Activated T-helper 1 cell treated with anti-CD3 and anti-CD28 coated beads, Interleukin-12 subunit alpha, Interleukin-12 subunit beta, Interleukin-2, Interleukin-4 antibody, amounts not matched to agents 30 ng/mL and 10 ng/mL and 1 ng/mL, durations not matched to agents 14 hours and 24 hours and 36 hours (primary cell): Measurements from ENCODE around the gene CCDC17. TPM values are rescaled to one million over a fixed set of nuclear protein-coding genes. Genes with fewer than 3 reads are reported as not detected.

Source experiments
- DNase-seq: peaks from one replicate; pipeline ENCODE4 v3.0.0; 2021; ENCODE audit warnings: low spot score
- H3K27ac Mint-ChIP-seq: one replicate; pipeline ENCODE4 v1.8.0; 2021; ENCODE audit warnings: mild to moderate bottlenecking, mixed read lengths
- H3K27me3 Mint-ChIP-seq: one replicate; pipeline ENCODE4 v1.8.0; 2022; ENCODE audit warnings: mild to moderate bottlenecking, moderate library complexity, mixed read lengths; ENCODE audit not compliant: insufficient read depth
- H3K36me3 Mint-ChIP-seq: one replicate; pipeline ENCODE4 v1.8.0; 2021; ENCODE audit warnings: low read depth, mixed read lengths
- H3K4me1 Mint-ChIP-seq: one replicate; pipeline ENCODE4 v1.8.0; 2021; ENCODE audit warnings: low read depth, mixed read lengths
- H3K4me3 Mint-ChIP-seq: one replicate; pipeline ENCODE4 v1.8.0; 2021; ENCODE audit warnings: mild to moderate bottlenecking, moderate library complexity, mixed read lengths
- H3K9me3 Mint-ChIP-seq: one replicate; pipeline ENCODE4 v1.8.0; 2021; ENCODE audit warnings: mixed read lengths
- intact Hi-C: fragments of 100-400 bp; cut with micrococcal nuclease; formaldehyde crosslinking; loops from one replicate; pipeline ENCODE4 v1.15.1; 2024
- total RNA-seq: library from RNA; stranded (reverse); gene quantifications from 2 replicates; pipeline ENCODE4 v1.2.3, GENCODE V29; 2022

The CCDC17 gene
- total RNA-seq, result 2.5 and 2.8 TPM in 2 replicates

DNA sequence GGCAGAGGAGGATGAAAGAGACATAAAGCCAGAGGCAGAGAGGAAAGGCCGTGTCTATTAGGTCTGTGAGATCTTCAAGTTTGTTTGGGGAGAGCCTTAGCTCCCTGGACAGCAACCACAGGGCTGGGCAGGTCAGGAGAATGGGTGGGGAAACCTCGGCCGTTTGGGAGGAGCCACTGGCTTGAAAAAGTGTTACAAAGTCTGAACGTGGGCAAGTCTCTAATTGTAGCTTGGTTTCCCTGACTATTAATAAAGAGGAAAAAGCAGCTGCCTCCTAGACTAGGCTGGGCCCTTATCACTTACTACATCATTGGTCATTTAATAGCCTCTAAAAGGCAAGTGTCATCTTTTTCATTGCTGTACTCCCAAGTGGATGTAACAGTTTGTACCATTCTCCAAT lies at the start of gene CCDC17:
Gene CCDC17, minus strand, starts transcription at position 83 of the 400 bp plus-strand sequence. CDS start 145 bp downstream, outside the sequence.
- Mint-ChIP-seq H3K27me3 (no peaks in the 10 kb centered on the region), H3K36me3 (peaks cover 15% of the 10 kb centered on the region), H3K9me3 (no peaks in the 10 kb centered on the region), H3K4me3 (no peak within 1 kb of the TSS), H3K4me1 (no peaks in the 10 kb centered on the region), H3K27ac (no peak within 1 kb of the TSS)
- intact Hi-C loops, result no loop called here
- no peak for DNase-seq

DNA sequence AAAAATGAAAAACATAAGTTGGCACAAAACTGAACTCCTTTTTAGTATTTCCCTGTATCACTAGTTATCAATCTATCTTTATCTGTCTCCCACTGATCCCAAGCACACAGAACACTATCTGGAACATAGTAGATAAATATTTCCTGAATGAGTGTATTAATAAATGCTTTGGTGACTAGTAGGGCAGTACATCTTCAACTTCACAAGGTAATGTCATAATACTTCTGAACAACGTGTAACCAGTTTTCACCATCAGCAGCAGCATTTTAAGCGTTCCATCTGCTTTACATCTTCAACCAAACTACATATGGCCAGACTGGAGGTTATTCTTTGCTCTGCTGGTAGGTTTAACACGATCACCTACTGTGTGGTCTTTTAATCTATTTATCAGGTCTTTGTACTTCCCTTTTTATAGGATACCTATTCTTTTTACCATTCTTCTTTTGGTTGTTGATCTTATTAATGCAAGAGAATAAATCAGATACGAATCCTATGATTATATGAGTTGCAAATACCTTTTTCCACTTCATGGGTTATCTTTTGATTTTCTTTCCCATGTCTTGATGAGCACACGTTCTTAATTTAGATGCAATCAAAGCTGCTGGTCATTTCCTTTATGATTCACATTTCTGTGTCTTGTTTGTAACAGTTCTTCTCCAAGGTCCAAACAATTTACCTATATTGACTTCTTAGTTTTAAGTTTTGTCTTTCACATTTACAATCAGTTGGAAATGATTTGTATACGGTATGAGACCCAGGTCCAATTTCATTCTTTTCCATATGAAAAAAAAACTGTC lies 46.2 kb upstream of the CCDC17 start:
- Mint-ChIP-seq H3K27me3 (no peaks in the 10 kb centered on the region), H3K36me3 (peaks cover 12% of the 10 kb centered on the region), H3K4me1 (peaks cover 20% of the 10 kb centered on the region), H3K4me3 (no peak overlapping the region), H3K9me3 (no peaks in the 10 kb centered on the region), H3K27ac (no peak overlapping the region)
- intact Hi-C loops, result no loop called here
- DNase-seq, result no peak

DNA sequence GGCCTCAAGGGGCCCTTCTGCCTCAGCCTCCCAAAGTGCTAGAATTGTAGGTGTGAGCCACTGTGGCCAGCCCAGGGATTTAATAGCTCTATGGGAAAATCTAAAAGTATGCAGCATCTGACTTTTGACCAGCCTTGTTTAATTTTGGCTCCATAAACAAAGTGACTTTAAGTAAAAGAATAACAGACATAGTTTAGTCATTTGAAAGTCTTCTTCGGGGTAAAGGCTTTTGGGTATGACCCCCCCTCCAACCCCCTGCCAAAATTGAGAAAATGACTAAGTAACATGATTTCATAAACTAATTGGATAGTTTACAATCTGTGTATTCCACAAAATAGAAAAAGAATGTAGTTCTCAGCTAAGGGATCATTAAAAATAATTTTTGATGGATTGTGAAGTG lies 45.5 kb upstream of the CCDC17 start:
- Mint-ChIP-seq H3K27ac (no peak overlapping the region), H3K4me1 (peaks cover 20% of the 10 kb centered on the region), H3K4me3 (no peak overlapping the region), H3K9me3 (no peaks in the 10 kb centered on the region), H3K27me3 (no peaks in the 10 kb centered on the region), H3K36me3 (peaks cover 8% of the 10 kb centered on the region)
- intact Hi-C loops, result no loop called here
- DNase-seq, result no peak

DNA sequence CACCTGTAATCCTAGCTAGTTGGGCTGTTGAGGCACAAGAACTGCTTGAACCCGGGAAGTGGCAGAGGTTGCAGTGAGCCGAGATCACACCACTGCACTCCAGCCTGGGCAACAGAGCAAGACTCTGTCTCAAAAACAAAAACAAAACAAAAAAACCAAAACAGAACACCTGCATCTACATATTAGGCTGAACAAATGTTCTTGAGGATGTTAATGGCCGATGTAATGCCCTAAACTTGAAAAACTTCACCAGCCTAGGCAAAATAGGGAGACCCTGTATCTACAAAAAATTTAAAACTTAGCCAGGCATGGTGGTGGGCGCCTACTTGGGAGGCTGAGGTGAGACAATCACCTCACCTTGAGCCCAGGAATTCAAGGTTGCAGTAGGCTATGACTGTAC lies 44.7 kb upstream of the CCDC17 start:
- Mint-ChIP-seq H3K27ac (no peak overlapping the region), H3K4me1 (peaks cover 20% of the 10 kb centered on the region)

DNA sequence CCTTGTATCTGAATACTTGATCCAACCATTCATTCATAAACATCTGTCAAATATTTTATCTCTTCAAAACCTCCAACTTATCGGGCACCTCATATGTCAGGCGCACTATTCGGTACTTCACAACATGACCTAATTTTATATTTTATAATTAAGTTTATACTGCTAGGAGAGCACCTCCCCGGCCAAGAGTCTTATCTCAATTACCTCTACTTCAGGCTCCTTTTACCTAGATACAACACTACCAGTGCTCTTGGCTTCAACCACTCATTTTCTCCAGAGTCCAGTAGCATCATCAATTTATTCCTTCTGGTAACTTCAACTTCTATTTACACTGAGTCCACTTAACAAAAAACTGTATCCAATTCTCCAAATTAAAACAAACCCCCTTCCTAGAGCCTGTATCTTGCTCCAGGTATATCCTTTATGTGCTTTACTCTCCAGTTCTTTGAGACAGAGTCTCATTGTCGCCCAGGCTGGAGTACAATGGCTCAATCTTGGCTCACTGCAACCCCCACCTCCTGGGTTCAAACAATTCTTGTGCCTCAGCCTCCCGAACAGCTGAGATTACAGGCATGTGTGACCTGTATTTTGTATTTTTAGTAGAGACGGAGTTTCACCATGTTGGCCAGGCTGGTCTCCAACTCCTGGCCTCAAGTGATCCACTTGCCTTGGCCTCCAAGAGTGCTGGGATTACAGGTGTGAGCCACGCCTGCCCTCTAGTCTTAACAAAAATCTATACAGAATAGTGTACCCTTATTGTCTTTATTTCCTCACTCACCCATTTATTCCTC lies 43.7 kb upstream of the CCDC17 start:
- Mint-ChIP-seq H3K27me3 (no peaks in the 10 kb centered on the region), H3K9me3 (no peaks in the 10 kb centered on the region), H3K27ac (no peak overlapping the region), H3K36me3 (peaks cover 4% of the 10 kb centered on the region), H3K4me1 (peaks cover 19% of the 10 kb centered on the region), H3K4me3 (no peak overlapping the region)
- DNase-seq, result no peak
- intact Hi-C loops, result no loop called here

More for the DNA sequence above, 44.7 kb upstream of the CCDC17 start:
- peaks cover 7% of the 10 kb centered on the region for H3K36me3 Mint-ChIP-seq
- no peak for DNase-seq
- intact Hi-C loops, result no loop called here
- no peak overlapping the region for H3K4me3 Mint-ChIP-seq
- H3K27me3 Mint-ChIP-seq, result no peaks in the 10 kb centered on the region
- H3K9me3 Mint-ChIP-seq, result no peaks in the 10 kb centered on the region

DNA sequence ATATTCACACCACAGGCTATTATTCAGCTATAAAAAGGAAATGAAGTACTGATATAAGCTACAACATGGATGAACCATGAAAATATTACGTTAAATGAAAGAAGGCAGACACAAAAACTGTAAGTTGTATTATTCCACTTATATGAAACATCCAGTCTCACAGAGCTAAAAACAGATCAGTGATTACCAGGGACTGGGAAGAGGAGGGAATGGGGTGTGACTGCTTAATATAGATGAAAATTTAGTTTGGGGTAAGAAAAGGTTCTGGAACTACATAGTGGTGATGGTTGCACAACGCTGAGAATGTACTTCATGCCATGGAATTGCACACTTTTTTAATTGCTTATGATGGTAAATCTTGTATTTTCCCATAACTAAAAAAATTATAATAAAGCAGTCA lies 43.0 kb upstream of the CCDC17 start:
- intact Hi-C loops, result no loop called here
- no peak for DNase-seq
- Mint-ChIP-seq H3K9me3 (no peaks in the 10 kb centered on the region), H3K4me3 (no peak overlapping the region), H3K27ac (no peak overlapping the region), H3K27me3 (no peaks in the 10 kb centered on the region), H3K4me1 (peaks cover 19% of the 10 kb centered on the region), H3K36me3 (peaks cover 4% of the 10 kb centered on the region)

DNA sequence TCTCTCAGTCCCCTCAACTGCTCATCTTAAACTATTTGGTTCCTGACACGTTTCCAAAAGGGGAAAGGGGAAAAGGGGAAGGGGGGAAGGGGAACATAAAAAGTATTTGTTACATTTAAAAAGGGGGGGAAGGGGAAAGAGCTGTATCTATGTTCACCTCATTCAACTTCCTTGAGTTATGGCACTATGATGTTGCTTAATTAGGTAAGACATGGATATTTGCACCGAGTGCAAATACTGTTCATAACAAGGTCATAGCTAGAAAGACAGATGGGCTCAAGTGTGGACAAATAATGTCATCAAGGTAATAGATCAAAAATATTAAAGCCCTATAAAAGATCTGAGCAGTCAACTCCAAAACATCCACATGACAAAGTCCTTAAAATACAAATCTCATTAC lies 36.5 kb upstream of the CCDC17 start:
- Mint-ChIP-seq H3K36me3 (peaks cover 33% of the 10 kb centered on the region), H3K27ac (no peak overlapping the region)
- intact Hi-C loops, result no loop called here

DNA sequence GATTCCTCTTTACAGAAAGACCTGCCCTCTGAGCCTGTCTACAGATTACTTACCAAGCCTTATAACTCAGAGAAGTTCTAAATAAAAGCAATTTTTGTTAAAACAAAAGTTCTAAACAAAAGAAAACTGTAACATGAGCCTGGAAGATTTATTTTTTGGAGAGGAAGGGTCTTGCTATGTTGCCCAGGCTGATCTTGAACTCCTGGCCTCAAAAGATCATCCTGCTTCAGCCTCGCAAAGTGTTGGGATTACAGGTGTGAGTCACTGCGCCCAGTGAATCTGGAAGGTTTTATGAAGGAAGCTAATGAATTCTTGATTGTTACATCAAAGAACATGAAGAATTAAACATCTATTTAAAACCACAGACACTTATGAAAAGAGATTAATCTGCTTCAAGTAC lies 35.4 kb upstream of the CCDC17 start:
- no peaks in the 10 kb centered on the region for H3K27me3 Mint-ChIP-seq
- peaks cover 16% of the 10 kb centered on the region for H3K4me1 Mint-ChIP-seq
- DNase-seq, result no peak
- no peak overlapping the region for H3K4me3 Mint-ChIP-seq
- no peaks in the 10 kb centered on the region for H3K9me3 Mint-ChIP-seq
- peaks cover 44% of the 10 kb centered on the region for H3K36me3 Mint-ChIP-seq
- no peak overlapping the region for H3K27ac Mint-ChIP-seq
- intact Hi-C loops, result no loop called here

More for the DNA sequence above, 36.5 kb upstream of the CCDC17 start:
- Mint-ChIP-seq H3K9me3 (no peaks in the 10 kb centered on the region), H3K27me3 (no peaks in the 10 kb centered on the region), H3K4me3 (no peak overlapping the region), H3K4me1 (peaks cover 11% of the 10 kb centered on the region)
- no peak for DNase-seq

DNA sequence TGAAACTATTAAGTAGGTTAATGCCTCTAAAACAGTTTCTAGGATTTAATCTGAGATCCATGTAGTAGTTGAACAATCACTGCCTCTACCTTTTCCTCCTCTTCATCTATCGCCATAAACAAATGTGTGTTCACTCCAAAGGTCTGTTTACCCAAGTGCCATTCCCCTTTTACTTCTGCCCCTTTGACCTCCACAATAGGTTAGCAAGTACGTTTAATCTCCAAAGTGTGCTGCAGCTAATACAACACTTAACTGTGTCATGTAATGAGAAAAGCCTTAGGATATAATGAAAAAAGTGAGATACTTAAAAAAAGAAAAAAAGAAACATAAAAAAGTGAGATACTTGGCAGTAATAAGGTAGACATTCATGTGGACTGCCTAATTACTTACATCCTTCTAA lies 34.3 kb upstream of the CCDC17 start:
- H3K27ac Mint-ChIP-seq, result no peak overlapping the region
- no peaks in the 10 kb centered on the region for H3K9me3 Mint-ChIP-seq
- H3K27me3 Mint-ChIP-seq, result no peaks in the 10 kb centered on the region
- intact Hi-C loops, result no loop called here
- no peak for DNase-seq
- peaks cover 44% of the 10 kb centered on the region for H3K36me3 Mint-ChIP-seq
- H3K4me3 Mint-ChIP-seq, result no peak overlapping the region
- H3K4me1 Mint-ChIP-seq, result peaks cover 12% of the 10 kb centered on the region

DNA sequence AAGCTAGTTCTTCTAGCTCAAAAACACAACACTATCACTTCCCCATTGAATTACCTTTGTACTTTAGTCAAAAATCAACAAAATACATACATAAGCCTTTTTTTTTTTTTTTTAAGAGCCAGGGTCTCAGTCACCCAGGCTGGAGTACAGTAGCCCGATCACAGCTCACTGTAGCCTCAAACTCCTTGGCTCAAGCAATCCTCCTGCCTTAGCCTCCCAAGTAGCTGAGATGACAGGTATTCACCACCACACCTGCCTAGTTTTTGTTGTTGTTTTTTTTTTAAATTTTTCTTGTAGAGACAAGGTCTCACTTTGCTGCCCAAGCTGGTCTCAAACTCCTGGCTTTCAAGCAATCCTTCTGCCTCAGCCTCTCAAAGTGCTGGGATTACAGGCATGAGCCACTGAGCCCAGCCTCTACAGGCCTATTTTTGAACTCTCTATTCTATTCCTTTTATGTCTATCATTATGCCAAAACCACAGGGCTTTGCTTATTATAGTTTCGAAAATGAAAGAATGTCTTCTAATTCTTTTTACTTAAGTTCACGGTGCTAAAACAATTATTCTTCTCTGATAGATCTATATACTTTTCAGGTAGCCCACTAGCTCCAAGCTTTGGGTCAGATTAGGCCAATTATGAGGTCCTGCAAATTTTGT lies 32.8 kb upstream of the CCDC17 start:
- peaks cover 10% of the 10 kb centered on the region for H3K4me1 Mint-ChIP-seq
- H3K9me3 Mint-ChIP-seq, result no peaks in the 10 kb centered on the region
- H3K36me3 Mint-ChIP-seq, result peaks cover 52% of the 10 kb centered on the region
- intact Hi-C loops, result no loop called here
- no peak overlapping the region for H3K27ac Mint-ChIP-seq
- H3K27me3 Mint-ChIP-seq, result no peaks in the 10 kb centered on the region
- DNase-seq, result no peak
- no peak overlapping the region for H3K4me3 Mint-ChIP-seq

DNA sequence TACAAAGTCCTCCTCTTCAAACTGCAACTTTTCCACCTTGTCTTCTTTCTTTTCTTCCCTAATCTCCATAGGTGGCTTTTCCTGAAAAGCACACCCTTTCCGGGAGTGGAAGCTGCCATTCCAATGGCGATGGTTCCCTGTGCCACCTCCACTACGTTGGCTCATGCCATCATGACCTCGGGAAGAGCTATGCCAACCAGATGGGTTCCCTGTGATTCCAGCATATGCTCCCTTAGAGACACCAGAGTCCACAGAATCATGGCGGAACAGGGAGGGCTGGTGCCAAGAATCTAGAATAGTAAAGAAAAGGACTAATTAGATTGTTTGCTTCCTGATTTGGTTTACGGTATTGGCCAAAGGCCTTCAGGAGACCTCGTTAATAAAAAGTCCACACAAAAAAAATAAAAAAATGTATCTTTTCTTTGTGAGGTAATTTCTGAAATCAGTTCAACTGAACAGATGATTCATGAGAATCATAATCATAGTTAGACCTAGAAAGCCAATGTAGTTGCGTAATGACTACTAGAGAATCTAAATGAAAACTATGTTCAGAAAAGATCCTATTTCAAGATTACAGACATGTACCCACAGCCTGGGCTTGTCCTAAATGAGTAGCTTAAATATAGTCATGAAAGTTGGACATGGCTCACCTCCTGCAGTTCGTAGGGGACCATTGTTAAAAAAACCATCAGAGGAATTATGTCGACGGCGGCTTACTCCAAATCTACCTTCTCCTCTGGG lies 30.9 kb upstream of the CCDC17 start:
- peak overlapping the region; percentile 27 for H3K27ac Mint-ChIP-seq
- intact Hi-C loops, result loop anchor here (2.0 kb wide), 1 partner anchor 32 kb away; the partner anchor contains the start of gene GPBP1L1
- no peaks in the 10 kb centered on the region for H3K27me3 Mint-ChIP-seq
- H3K4me1 Mint-ChIP-seq, result peaks cover 5% of the 10 kb centered on the region
- H3K36me3 Mint-ChIP-seq, result peaks cover 55% of the 10 kb centered on the region
- H3K4me3 Mint-ChIP-seq, result no peak overlapping the region
- DNase-seq, result no peak
- H3K9me3 Mint-ChIP-seq, result no peaks in the 10 kb centered on the region

DNA sequence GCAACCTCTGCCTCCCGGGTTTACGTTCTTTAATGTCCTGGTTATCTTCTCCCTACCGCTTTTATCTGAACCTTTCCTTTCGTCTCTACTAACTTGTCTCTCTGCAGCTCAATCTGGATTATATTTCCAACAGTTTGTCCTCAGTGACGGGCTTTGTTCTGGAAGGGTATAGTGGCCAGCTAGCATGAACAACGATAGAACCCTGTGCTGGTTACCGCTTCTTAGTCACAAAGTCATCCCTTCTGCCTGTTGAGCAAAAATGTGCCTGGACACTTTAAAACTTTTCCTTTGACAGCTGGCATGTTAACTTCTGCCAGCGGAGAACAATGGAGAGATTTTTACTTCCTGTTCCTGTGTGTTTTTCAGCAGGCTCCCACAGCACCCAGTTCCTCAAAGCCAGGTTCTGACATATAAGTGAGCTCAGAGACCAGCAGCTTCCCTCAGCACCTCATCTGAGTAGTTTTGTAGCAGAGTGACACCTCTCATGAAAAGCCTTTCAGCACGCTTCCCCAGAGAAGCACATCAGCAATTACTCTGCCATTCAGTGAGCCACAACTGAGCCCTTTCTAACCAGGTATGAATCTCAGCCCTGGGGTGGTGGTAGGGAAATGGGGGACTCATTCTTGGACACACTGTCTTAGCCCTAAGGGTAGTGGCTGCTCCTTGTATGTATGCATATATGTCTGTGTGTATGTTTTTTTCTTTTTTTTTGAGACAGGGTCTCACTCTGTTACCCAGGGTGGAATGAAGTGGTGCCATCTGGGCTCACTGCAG lies 23.6 kb upstream of the CCDC17 start:
- Mint-ChIP-seq H3K4me3 (no peak overlapping the region), H3K36me3 (peaks cover 33% of the 10 kb centered on the region), H3K27me3 (no peaks in the 10 kb centered on the region), H3K27ac (no peak overlapping the region), H3K9me3 (no peaks in the 10 kb centered on the region), H3K4me1 (no peaks in the 10 kb centered on the region)
- DNase-seq, result no peak
- intact Hi-C loops, result loop anchor here (5.0 kb wide), 1 partner anchor 195 kb away; no protein-coding TSS in a partner anchor
